Fibroblast of gingiva (primary cell): ENCODE data around the gene AADACL4.
A peak's percentile ranks its signal among the peaks of the same experiment; 100 is the strongest.
"Not testable (repeated sequence)": the region's sequence is repeated elsewhere in the genome, so short reads cannot be mapped to it uniquely, and the experiment has no call there.

Experiments
- DNase-seq: peaks from one replicate; pipeline ENCODE4 v3.0.0-alpha.2; 2011; ENCODE audit warnings: low read depth

Gene AADACL4

GRCh38 chr1:12629985-12630760, 13.7 kb upstream of the AADACL4 start:
- no peak for DNase-seq

DNA sequence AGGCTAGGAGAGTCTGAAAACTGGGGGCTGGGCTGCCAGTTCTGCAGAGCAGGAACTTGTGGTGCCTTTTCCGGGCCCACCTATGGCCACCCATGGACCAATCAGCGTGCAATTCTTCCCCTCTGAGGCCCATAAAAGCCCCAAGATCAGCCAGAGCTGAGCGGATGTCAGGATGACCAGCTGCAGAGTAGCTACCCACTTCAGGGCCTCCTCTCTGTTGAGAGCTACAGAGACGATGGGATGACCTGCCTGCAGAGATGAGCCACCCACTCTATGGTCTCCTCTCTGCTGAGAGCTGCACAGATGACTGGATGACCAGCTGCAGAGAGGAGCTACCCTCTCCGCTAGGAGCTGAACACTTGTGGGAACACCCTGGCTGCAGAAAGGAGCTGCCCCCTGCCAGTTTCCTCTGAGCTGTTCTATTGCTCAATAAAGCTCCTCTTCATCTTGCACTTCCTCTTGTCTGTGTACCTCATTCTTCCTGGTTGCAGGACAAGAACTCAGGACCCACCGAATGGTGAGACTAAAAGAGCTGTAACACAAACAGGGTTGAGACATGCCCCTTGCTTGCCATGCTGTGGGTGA, 12.8 kb upstream of the AADACL4 start:
- DNase-seq = no peak

- no peak for DNase-seq
Measured at GRCh38 chr1:12631571-12631970, 12.3 kb upstream of the AADACL4 start.

- DNase-seq = no peak
Measured at GRCh38 chr1:12634156-12634555, 9.7 kb upstream of the AADACL4 start.

DNA sequence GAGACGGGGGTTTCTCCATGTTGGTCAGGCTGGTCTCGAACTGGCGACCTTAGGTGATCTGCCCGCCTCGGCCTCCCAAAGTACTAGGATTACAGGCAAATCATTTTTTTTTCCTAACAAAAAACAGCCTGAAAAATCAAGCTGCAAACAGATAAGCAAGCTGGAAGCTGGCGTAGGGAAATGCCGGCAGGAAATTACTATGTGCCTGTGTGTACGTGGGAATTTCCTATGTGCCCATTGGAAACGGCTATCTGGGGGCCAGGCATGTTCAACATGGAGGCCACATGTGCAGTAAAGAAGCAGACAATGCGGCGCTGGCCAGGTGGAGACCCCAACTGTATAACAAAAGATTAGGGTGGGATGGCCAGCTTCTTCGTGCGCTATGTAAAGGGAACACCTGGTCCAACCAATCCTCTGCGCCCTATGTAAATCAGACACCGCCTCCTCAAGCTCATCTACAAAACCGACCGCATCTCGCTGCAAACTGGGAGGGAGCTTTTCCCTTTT, 9.1 kb upstream of the AADACL4 start:
- DNase-seq = no peak

DNA sequence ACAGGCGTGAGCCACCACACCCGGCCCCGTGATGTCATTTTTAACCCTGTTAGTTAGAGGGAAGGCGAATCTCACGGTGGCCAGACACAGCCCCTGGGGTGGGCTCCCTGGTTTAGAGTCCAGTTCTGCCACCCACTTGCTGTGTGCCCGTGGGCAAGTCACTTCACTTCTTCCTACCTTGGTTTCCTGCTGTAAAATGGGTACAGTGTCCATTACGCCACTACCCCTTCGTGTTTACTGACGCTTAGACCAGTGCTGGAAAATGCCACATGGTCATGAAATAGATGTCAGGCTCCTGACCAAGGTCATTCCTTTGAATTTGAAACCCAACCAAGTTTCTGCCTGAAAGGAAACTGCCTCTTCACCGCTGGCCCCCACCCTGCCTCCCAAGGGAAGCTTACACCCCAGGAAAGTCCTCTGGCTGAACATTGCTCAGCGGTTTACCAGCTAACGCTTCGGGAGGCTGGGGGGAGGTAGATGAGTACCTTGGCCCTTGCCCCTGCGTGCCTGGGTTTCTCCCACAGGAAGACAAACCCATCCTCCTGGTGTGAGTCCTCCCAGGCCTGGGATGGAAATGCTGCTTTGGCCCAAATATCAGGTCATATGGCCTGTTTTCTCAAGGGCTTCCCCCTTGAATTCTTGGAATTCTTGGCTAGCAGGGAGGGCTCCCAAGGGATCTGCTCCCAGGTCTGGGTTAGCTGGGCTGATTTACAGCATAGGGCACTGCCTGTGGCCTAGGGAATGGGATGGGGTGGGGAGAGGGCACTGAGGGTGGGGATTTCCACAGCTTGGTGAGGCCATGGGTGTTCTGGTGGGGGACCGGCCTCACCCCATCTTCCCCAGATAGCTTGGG, 7.6 kb upstream of the AADACL4 start:
- peak; percentile 64 for DNase-seq

DNA sequence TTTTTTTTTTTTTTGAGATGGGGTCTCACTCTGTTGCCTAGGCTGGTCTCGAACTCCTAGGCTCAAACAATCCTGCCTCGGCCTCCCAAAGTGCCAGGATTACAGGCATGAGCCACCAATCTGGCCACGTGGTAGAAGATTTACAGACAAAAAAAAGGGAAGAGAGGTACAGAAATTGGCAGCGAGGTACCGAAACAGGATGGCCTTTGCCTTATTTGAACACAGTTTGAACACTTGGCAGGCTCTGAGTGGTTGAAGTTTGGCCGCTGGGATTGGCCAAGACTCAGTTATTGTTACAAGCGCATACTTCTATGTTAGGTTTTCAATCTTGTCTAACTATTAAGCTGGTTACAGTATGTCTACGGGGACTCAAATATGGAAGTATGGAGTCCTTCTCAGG, 6.2 kb upstream of the AADACL4 start:
- DNase-seq = no peak

DNA sequence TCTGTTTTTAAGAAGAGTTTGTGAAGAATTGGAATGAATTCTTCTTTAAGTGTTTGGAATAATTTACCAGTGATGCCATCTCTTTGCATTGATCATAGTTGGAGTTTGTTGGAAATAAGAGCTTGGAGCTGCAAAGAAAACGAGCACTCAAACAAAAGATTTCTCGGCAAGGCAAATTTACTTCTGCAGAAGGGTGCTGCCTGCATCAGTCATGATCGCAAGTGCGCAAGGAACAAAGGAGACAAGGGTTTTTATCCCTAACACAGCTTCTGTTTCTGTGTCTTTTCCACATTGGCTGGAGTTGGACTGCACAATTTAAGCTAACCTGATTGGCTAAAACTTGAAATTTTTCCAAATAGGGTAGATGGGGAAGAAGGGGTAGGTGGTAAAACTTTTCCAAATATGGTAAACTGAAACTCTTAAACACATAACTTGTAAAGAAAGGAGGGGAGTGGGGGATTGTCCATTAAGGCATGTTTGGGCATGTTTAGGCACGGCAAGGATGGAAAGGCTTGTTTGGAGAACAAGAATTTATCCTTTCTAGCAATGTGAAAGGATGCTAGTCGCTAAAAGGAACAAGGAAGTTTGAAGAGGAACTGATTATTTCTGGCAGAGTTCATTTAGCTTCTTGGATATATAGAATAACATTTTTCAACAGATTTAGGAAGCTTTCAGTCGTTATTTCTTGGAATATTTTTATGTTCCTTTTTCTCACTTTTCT, 3.5 kb upstream of the AADACL4 start:
- no peak for DNase-seq

GRCh38 chr1:12640958-12641272, 3.0 kb upstream of the AADACL4 start:
- no peak for DNase-seq

GRCh38 chr1:12643079-12643478, 806 bp upstream of the AADACL4 start:
- DNase-seq = no peak

GRCh38 chr1:12644237-12644636, 352 bp downstream of the AADACL4 start:
- DNase-seq = no peak

- no peak for DNase-seq
Measured at GRCh38 chr1:12644829-12645228, 944 bp downstream of the AADACL4 start.

GRCh38 chr1:12645401-12645800, 1.5 kb downstream of the AADACL4 start:
- DNase-seq = not testable (repeated sequence)

- DNase-seq = no peak
Measured at GRCh38 chr1:12648741-12649140, 4.9 kb downstream of the AADACL4 start.

DNA sequence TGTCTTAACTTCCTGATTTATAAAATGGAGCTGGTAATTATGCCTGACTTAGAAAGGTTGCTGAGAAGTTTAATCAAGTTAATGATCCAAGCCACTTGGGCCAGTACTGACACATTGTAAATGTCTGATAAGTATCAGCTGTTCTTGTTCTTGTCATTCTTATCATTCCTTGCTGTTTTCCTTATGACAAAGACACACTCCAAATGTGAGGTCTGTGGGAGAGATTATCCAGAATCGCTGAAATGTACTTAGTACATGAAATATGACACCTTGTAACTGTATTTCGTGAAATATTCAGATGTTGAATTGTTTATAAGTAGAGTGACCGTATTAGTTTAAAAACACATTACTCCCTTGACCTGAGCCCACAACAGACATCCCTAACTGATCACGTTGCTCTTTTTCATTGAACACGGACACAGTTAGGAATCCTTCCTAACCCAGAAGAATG, 6.1 kb downstream of the AADACL4 start:
- no peak for DNase-seq

DNA sequence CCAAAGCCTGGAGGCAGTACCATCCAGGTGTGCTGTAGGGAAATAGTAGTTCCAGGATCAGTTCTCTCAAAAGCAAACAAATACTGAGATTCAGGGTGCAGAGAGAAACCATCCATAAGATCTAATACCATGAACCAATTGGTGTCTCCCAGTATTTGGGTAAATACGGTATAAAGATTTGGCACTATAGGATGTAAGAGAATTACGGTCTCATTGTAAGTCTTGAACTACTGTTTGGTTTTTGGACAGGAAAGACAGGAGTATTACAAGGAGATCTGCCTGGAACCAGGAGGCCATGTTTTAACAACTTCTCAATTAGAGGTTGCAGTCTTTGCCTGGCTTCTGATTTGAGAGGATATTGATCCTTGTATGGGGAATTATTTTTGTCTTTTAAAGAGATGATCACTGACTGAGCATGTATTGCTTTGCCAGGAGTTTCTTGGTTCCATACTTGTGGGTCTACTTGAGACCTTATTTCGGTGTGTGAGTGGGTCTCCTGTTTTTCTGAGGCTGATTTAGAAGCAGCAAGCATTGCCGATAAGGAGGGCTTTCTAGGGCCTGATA, 10.2 kb downstream of the AADACL4 start:
- no peak for DNase-seq

DNA sequence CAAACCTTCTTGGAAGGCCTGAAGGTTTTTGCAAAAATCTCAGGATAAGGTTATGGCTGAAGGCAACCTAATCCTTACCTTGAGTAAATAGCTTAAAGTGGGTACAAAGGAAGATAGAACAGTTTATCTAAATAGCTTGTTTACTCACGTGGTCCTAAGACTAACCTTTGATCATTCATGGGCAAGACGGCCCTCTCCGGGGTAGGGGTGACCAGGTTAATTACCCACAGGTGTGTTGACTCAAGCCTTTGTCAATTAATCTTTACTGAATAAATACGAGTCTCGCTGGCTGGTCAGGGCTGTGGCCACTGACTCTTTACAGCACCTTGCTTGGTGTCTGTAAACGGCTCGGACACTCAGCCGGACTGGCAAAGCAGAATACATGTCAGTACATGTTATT, 10.8 kb downstream of the AADACL4 start:
- no peak for DNase-seq

GRCh38 chr1:12656575-12656974, 12.7 kb downstream of the AADACL4 start:
- DNase-seq = no peak

GRCh38 chr1:12657060-12657884, 13.4 kb downstream of the AADACL4 start:
- DNase-seq = no peak

DNA sequence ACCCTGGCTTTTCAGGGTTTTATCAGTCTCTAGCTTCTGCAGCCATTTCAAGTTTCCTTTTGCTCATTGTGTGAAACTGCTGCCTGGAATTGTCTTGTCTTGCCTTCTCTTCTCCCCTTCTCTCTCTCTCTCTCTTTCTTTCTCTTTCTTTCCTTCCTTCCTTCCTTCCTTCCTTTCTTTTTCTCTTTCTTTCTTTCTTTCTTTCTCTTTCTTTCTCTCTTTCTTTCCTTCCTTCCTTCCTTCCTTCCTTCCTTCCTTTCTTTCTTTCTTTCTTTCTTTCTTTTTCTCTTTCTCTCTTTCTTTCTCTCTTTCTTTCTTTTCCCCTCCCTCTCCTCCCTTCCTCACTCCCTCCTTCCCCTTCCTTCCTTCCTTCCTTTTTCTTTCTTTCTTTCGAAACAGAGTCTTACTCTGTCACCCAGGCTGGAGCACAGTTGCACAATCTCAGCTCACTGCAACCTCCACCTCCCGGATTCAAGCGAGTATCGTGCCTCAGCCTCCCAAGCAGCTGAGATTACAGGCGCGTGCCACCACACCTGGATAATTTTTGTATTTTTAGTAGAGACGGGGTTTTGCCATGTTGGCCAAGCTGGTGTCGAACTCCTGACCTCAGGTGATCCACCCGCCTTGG, 14.1 kb downstream of the AADACL4 start:
- DNase-seq = not testable (repeated sequence)
